NCI-H460 (cell line): ENCODE measurements around the gene NLRC3. TPM values are rescaled to one million over a fixed set of nuclear protein-coding genes. Genes with fewer than 3 reads are reported as not detected.

Experiments
- total RNA-seq: library from RNA; depleted of rRNA; stranded (reverse); fragments of >200 nt; shearing (Covaris generic); gene quantifications from 2 replicates; pipeline ENCODE4 v1.2.3, GENCODE V29; 2014; rRNA removed

NLRC3 gene
- total RNA-seq, 1 experiment from 2014 or later, result not detected

Other genes with a start within 250 kb of the NLRC3 start
- not detected in 2 replicates for gene OR2C1, start 221.5 kb downstream of the NLRC3 start, total RNA-seq
- 14.3 and 19.5 TPM in 2 replicates for gene ZSCAN32, start 176.4 kb downstream of the NLRC3 start, total RNA-seq
- gene ZNF174, start 176.2 kb downstream of the NLRC3 start, total RNA-seq, result 19.4 and 21.6 TPM in 2 replicates
- gene ZNF597, start 133.9 kb downstream of the NLRC3 start, total RNA-seq, result 4.4 and 5.6 TPM in 2 replicates
- gene NAA60, start 133.7 kb downstream of the NLRC3 start, total RNA-seq, result 16.7 and 18.9 TPM in 2 replicates
- gene C16orf90, start 81.9 kb downstream of the NLRC3 start, total RNA-seq, result not detected in 2 replicates
- 25.1 and 31.9 TPM in 2 replicates for gene CLUAP1, start 76.4 kb downstream of the NLRC3 start, total RNA-seq
- 5.1 and 6.6 TPM in 2 replicates for gene SLX4, start 34.2 kb upstream of the NLRC3 start, total RNA-seq
- gene DNASE1, start 77.3 kb upstream of the NLRC3 start, total RNA-seq, result 4.9 and 5.4 TPM in 2 replicates
- 235 and 238 TPM in 2 replicates for gene TRAP1, start 140.1 kb upstream of the NLRC3 start, total RNA-seq